Eye (tissue), 1 donor: ENCODE results near the gene TIMM17A.
"Not testable (repeated sequence)": the region's sequence is repeated elsewhere in the genome, so short reads cannot be mapped to it uniquely, and the experiment has no call there.

ENCODE experiments used
- DNase-seq: peaks from one replicate; pipeline ENCODE4 v3.0.0-alpha.2; 2015

The TIMM17A gene

DNA sequence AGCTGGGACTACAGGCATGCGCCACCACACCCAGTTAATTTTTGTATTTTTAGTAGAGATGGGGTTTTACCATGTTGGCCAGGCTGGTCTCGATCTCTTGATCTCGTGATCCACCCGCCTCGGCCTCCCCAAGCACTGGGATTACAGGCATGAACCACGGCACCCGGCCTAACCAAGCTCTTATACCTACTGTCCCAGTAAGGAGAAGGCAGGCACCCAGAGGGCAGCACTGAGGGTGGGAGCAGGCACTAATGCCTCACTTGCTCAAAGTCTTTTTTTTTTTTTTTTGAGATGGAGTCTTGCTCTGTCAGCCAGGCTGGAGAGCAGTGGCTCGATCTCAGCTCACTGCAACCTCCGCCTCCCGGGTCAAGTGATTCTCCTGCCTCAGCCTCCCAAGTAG, 15.0 kb upstream of the TIMM17A start:
- not testable (repeated sequence) for DNase-seq

DNA sequence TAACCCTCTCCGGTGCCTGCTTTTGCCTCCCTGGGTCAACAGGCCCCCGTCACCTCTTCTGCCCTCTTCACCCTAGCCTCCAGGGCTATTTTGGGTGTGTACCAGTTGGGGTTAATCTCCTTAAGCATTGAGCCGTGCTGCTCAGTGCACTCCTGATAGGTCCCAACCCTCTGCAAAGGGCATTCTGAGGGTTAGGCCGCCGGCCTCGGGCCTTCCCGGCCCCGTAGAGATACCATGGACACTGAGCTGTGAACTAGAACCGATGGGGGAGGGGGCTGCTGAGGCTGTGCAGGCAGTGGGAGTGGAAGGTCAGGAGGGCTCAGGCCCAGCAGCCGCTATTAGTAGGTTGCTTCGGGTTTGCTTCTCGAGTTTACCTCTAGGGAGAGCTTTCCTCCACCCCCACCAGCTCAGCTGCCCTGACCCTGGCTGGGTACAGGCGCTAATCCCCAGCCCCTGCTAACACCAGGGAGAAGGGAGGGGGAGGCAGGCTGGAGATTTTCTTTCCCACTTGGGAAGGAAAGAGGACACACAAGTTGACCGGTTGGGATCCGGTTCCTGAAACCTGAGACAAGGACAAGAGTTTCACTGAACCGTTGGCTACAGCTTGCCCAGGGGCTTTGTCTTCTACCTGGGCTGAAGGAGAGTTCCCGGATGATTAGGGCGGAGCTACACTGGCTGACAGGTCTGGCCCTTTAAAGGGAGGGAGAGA, 13.7 kb upstream of the TIMM17A start:
- DNase-seq, result peak; percentile 70

DNA sequence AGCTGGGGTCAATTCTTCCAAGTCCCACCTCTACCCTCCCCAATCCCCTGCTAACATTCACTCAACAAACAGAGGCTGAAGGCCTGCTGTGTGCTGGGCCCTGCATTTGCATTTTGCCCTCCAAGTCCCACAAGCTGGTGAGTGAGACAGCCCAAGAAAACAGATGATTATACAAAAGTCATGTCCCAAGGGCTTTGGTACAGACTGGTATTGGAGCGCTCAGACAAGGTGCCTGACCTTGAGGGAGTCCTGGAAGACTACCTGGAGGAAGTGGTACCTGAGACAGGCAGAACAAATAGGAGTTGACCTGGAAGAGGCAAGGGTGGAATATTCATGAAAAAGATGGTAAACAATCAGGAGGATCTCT, 13.2 kb upstream of the TIMM17A start:
- no peak for DNase-seq

DNA sequence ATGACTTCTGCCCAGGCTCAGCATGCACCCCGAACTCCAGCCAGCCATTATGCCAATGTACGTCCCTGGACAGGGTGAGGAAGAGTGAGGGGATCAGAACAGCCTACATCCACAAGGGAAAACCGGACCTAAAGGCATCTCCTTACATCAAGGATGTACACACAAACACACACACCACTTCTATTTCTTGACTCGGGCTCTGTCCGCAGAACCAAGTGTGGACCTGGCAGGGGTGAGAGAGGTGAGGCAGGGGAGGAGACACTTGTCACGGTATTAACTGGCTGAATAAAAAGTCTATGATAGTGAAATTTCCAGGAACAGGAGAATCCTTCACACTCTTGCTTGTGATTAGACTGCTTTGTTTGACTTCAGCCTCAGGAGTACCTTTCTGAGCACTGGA, 11.3 kb upstream of the TIMM17A start:
- DNase-seq, result no peak

DNA sequence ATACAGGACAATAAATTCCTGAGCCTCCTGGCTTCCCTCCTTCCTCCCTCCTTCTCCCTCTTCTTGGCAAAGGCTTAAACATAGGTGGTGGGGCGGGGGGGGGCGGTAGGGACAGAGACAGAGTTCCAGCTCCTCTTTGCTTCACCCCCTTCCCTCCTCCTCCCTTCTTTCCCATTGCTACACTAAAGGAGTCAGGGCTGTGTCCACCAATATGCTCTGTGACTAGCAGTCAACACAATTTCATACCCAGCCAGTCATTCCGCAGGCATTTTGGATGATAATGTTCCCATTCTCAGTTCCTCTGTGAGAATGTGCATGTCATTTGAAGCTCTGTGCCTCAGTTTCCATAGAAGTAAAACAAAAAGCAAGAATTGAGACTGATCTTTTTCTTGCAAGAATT, 10.7 kb upstream of the TIMM17A start:
- DNase-seq, result no peak

DNA sequence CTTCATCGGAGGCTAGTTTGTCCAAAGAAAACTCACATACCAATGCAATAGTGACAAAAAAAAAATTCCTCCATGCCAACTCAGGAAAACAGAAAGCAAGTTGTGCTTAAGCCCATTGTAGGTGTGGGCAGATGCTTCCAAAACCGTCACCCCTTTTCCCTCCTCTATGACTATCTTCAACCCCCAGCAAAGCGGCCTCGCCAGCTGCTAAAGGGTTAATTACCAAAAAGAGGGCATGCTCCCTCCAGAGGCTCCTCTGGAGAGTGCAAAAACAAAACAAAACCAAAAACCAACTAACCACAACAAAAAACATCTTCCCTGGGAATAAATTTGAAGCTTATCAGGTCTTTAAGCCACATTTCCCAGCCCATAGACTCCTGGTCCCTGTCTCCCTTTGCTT, 10.1 kb upstream of the TIMM17A start:
- no peak for DNase-seq

DNA sequence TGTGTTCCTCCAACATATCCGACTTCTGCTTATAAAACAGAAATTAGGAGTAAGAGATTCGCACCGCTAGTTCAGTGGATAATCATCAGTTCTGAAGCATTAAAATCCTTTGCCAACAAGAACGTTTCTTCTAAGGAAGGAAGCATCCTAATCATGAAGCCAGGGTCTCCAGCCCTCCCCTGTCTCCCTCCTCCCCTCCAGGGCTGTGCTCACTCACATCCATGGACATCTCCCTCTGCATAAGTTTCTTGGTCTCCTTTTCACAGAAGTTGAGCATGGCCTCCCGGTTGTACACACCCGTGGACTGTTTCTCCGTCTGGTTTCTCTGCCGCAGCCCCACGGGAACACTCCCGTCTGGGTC, 9.5 kb upstream of the TIMM17A start:
- no peak for DNase-seq

DNA sequence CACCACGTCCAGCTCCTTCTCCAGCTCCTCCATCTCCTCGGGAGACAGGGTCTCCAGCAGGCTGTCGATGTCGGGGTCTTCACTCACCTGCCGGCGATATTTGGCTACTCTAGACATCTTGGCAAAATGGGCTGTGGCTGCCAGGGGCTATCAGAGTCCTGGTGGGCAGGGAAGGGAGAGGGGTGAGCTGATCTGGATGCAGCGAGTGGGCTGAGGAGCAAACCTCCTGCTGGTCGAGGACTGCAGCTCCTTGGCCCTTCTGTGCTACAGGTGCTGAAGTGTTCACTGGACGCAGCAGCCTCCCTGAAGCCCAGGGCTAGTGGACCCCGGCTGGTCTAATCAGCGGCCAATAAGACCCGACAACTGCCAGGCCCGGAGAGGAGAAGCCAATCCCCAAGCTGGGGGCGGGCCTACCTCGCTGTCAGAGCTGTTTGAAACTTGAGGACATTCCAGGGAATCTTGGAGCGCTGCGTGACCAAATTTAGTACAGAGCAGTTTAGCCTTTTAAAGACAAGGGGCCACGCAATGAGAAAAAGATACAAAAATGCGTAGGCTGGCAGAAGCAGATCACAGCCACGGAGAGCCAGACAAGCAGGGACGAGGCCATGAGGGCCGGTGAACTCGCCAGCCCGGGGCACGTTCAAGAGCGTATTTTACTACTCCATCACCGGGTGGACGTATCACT, 8.9 kb upstream of the TIMM17A start, which contains the start of gene LMOD1:
Gene LMOD1 (minus strand): TSS at position 325 of the 685 bp plus-strand sequence. CDS start 208 bp downstream, at position 117.
- peak; percentile 92 for DNase-seq

DNA sequence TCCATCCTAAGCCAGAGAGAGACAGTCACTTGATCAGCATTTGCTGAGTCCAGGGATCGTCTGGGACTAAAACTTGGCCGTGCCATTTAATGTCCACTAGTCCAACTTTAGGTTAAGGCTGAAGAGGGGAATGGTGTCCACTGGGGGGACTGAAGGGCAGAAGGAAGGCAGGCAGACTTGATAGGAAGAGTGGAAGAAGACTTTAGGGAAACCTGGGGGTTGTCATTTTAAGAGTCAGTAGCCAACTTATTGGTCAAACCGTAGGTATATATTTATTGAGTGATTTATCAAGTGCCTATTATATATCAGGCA, 7.7 kb upstream of the TIMM17A start:
- DNase-seq, result no peak

DNA sequence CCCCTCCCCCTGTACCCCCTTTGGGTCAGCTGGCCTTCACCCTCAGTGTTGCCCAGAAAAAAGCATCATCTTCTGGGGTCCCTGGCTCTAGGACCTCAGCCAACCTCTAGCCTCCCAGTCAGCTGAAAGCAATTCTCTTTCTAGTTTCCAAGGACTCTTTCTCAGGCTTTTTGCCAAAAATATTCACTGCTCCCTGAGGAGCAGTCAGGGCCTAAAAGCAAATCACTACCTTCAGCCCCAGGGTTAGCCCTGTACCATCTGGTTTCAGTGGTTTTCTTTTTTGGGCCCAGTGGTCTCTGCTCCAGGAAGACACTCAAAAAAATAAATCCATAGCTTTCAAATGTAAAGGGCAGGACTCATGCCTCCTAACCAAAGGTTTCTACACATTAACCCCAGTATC, 5.8 kb upstream of the TIMM17A start:
- DNase-seq, result no peak

DNA sequence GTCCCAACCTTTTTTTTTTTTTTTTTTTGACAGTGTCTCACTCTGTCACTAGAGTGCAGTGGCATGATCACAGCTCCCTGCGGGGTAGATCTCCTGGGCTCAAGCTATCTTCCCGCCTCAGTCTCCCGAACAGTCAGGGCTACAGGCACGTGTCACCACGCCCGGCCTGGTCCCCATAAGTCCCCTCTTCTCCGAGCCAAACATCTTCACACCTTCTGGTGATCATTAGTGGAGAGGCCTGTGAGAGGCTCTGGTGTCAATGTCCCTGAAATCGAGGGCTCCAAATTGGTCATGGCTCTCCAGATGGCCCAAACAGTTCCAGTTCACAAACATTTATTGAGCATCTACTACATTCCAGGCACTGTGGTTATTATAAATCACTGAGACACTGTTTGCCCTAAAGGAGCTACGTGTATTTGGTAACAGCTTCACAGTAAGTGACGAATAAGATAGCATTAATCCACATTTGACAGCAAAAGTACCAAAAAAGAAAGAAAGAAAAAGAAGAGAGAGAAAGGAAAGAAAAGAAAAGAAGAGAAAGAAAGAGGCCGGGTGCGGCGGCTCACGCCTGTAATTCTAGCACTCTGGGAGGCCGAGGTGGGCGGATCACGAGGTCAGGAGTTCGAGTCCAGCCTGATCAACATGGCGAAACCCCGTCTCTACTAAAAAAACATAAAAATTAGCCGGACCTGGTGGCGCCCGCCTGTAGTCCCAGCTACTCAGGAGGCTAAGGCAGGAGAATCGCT, 867 bp upstream of the TIMM17A start:
- no peak for DNase-seq

DNA sequence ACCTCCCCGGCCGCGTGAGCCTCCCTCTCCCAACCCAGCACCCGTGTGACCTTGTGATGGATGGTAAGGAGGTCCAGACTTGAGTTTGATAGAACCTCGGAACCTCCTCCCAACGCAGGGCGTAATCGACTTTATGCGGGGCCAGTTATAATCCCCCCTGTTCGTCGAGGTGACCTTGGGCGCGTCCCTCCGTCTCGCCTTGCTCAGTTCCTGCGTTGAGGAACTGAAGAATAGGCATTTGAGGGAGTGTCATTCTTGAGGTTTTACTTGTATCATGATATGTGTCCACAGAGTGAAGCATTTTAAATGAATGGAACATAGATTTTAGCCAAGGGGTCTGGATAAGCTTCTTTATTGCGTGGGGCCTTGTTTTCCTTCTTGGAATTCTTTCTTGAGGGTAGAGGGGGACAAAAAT, 433 bp downstream of the TIMM17A start:
- DNase-seq, result no peak

DNA sequence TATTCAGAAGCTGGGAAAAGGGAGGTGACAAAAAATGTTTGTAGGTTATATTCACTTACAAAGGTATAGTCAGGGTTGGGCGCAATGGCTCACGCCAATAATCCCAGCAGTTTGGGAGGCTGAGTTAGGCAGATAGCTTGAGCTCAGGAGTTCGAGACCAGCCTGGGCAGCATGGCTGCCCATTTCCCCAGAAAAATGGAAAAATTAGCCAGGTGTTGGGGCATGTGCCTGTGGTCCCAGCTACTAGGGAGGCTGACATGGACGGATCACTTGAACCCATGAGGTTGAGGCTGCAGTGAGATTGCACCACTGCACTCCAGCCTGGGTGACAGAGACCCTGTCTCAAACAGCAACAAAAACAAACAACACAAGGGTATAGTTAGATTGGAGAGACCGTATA, 3.0 kb downstream of the TIMM17A start:
- no peak for DNase-seq

DNA sequence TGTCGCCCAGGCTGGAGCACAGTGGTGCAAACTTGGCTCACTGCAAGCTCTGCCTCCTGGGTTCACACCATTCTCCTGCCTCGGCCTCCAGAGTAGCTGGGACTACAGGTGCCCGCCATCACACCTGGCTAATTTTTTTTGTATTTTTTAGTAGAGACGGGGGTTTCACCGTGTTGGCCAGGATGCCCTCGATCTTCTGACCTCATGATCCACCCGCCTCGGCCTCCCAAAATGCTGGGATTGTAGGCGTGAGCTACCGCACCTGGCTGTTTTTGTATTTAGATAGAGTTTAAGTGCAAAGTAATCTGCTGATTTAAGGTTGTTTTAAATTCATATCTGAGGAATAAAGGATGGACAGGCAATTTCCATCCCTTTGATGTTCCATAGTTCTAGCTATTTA, 7.1 kb downstream of the TIMM17A start:
- DNase-seq, result not testable (repeated sequence)

DNA sequence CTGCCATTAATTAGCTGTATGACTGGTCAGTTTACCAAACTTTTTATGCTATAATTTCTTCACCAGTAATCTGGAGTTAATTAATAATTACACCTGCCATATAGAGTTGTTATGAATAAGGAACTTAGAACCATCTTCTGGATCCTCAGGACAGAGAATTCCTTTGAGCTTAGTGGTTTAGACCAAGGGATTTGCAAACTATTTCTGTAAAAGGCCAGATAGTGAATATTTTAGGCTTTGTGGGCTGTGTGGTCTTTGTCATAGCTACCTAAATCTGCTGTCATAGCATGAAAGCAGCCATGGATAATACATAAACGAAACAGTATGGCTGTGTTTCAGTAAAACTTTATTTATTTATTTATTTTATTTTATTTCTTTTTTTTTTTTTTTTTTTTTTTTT, 9.0 kb downstream of the TIMM17A start:
- no peak for DNase-seq

DNA sequence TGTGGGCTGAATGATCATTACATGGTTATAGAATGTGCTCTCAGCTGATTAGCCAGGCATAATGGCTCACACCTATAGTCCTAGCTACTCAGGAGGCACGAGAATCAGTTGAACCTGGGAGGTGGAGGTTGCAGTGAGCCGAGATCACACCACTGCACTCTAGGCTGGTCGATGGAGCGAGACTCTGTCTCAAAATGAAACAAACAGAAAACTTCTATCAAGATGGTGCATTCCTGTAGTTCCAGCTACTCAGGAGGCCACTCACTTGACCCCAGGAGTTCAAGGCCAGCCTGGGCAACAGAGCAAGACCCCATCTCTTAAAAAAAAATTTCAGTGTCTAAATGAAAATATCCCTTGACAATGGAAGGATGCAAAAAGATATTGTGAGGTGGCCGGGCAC, 10.9 kb downstream of the TIMM17A start:
- no peak for DNase-seq

DNA sequence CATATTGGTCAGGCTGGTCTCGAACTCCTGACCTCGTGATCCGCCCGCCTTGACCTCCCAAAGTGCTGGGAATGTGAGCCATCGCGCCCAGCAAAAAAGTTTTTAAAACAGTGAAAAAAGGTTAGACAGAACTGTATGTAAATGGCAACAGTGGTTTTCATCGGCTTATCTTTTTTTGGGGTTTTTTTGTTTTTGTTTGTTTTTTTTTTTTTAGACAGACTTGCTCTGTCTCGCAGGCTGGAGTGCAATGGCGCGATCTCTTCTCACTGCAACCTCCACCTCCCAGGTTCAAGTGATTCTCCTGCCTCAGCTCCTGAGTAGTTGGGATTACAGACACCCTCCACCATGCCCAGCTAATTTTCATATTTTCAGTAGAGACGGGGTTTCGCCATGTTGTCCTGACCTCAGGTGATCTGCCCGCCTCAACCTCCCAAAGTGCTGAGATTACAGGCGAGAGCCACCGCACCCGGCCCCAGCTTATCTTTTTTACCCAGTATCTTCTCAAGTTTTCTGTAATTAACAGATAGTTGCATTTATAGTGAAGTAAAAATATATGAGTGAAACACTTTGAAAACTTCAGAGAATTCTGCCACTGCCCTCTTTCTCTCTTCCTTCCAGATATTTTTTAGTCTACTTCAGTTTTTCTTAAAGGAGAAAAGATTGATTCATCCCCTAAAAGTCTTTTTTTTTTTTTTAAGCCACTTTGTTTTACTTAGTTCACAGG, 13.1 kb downstream of the TIMM17A start:
- no peak for DNase-seq

DNA sequence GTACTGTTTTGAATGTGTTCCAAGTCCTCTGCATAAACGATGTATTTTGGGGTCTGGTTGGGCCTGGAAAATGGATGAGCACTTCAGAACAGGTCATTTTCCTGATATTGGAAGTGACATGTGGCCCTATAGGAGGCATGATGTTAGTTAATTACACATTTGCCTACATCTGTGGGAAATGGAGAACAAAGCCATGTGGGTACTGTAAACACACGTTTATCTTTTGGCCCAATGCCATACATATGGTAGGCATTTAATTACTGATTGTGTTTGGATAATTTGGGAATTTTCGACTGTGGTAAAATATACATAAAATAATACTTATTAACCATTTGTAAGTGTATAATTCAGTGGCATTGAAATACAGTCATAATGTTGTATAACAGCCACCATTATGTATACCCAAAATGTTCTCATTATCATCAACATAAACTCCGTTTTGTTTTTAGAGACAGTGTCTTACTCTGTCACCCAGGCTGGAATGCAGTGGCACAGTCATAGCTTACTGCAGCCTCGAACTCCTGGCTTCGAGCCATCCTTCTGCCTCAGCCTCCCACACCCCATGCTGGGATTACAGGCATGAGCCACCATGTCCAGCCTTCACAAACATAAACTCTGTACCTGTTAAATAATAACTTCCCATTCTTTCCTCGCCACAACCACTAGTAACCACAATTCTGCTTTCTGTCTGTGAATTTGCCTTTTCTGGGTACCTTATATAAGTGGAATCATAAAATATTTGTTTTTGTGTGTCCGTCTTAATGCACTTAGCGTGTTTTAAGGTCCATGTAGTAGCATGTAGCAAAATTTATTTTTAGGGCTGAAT, 15.2 kb downstream of the TIMM17A start:
- no peak for DNase-seq

DNA sequence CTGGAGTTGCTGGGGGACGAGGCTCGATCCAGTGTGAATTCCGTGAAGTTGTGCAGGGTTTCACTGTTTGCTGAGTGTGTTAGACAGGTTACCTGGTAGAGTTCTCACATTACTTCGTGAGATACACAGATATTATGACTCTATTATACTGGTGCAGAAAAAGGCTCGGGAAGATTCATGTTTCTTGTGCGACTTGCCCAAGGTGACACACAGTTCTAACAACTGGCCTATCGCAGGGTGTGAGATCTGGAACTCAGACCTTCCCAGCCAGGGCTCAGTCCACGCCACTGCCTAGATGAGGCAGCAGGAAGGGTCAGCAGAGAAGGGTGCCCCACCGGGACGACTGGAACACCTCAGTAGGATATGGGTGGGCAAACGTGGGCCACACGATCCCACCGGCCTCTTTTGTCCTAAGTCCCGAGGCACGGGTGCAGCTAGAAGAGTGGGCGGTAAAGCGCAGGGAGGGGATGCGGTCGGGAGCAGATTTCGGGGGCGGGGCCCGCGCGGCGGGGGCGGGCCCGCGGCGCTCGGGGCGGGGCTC, 26.8 kb downstream of the TIMM17A start:
- DNase-seq, result peak; percentile 85

DNA sequence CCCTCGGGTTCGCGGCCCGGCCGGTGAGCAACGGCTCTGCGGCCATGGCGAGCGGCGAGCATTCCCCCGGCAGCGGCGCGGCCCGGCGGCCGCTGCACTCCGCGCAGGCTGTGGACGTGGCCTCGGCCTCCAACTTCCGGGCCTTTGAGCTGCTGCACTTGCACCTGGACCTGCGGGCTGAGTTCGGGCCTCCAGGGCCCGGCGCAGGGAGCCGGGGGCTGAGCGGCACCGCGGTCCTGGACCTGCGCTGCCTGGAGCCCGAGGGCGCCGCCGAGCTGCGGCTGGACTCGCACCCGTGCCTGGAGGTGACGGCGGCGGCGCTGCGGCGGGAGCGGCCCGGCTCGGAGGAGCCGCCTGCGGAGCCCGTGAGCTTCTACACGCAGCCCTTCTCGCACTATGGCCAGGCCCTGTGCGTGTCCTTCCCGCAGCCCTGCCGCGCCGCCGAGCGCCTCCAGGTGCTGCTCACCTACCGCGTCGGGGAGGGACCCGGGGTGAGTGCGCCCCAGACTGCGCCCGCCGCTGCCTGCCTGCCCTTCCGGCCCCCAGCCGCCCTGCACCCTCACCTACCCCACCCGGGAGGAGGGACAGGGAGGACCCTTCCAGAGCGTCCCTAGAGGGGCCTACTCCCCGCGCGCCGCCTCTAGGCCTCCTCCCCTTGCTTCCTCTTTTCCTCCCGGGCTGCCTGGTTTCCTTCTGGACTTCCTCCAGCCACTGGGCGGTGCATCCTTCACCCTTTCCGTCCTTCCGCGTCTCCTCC, 27.5 kb downstream of the TIMM17A start, which contains the start of gene RNPEP:
Gene RNPEP (plus strand): TSS at position 26 of the 757 bp plus-strand sequence. CDS start 19 bp downstream, at position 45.
- peak; percentile 90 for DNase-seq

DNA sequence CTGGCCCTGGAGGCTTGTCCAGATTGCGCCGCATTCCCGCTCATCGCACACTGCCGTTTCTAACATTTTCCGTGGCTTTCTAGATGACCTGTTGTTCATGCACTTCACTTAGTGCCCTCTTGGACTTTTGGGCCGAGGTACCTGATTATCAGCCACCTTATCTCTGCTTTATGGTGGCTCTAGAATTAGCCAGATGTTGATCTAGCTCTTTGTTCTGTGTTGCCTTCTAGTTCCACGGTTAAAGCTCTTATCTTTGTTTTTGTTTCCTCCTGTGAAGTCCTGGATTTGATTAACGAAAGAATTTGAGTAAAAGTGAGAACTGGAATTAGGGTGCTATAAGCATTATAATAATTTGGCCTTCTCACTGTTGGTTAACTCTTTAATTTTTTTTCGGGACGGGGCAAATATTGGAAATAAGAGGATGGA, 28.1 kb downstream of the TIMM17A start:
- DNase-seq, result no peak
